HG02678 (cell line): Measurements from ENCODE around the gene TMEM154.
A peak's percentile ranks its signal among the peaks of the same experiment; 100 is the strongest.

Experiments
- ATAC-seq: cut with Tn5 transposase; IDR thresholded peaks from one replicate; pipeline ENCODE4 v1.9.1; 2021; ENCODE audit warnings: mild to moderate bottlenecking, moderate library complexity; ENCODE audit not compliant: unreplicated experiment

TMEM154 gene, protein sequence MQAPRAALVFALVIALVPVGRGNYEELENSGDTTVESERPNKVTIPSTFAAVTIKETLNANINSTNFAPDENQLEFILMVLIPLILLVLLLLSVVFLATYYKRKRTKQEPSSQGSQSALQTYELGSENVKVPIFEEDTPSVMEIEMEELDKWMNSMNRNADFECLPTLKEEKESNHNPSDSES

DNA sequence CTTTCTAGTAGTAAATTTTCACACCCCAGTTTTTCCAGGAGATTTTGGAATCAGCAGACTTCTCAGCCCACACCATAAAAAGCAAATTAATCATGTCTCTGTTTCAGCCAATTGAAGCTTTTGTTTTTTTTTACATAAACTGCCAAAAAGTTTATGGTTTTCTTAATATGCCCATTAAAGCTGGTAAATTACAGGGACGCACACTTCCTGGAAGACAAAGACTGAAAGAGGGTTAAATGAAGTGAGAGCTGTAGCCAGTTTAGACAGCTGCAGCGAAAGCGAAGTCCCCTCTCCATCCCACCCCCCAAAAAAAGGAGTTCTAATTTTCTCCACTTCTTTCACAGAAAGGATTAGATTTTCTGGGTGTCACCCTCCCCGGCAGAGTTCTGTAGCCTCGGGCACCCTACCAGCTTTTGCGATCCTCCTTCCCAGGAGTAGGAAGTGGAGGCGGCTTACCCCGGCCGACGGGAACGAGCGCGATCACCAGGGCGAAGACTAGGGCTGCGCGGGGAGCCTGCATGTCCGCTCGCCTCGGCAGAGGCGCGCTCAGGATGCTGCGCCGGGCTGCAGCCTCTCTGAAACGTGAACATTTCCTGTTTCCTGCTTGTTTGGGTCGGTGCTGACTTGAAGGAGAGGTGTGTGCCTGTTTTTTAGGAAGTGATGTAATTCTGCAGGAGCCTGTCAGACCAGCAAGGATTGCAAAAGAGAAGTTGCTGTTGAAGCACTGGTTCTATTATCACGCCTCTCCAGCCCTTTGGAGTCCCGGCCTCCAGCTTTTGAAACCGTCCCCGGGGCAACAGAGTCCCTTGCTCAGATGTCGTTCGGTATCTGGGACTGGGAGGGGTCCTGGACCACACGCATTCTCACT is at the start of gene TMEM154:
Gene TMEM154, minus strand, starts transcription at position 584 of the 868 bp plus-strand sequence. Its CDS starts 64 bp downstream, at position 520.
- ATAC-seq = peak; percentile 75

DNA sequence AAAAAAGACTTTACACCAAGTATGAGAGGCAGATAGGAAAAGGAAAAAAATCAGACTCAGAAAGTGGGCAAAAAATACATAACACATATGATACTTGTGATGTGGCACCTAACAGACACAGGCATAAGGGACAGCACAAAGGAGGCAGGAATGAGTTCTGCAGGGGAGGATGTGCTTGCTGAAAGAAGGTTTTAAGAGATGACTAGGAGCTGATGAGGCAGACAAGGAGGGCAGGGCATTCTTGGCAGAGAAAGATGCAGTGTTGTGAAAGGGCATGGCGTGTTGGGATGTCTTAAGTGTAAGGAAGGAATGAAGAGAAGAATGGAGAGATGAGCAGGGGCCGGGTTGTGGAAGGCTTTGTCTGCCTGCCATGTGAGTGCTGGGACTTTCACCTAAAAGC is 49.7 kb upstream of the TMEM154 start:
- no peak for ATAC-seq

DNA sequence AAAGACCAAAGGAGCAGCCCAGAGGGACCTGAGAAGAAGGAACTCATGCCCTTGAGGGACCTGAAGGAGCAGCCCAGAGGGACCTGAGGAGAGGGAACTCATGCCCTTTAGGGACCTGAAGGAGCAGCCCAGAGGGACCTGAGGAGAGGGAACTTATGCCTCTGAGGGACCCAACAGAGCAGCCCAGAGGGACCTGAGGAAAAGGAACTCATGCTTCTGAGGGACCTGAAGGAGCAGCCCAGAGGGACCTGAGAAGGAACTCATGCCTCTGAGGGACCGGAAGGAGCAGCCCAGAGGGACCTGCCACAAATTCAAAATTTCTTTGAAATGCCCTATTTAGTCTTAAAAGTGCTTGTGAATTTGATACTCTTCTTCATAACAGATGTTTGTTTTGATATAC is 48.5 kb upstream of the TMEM154 start:
- no peak for ATAC-seq

DNA sequence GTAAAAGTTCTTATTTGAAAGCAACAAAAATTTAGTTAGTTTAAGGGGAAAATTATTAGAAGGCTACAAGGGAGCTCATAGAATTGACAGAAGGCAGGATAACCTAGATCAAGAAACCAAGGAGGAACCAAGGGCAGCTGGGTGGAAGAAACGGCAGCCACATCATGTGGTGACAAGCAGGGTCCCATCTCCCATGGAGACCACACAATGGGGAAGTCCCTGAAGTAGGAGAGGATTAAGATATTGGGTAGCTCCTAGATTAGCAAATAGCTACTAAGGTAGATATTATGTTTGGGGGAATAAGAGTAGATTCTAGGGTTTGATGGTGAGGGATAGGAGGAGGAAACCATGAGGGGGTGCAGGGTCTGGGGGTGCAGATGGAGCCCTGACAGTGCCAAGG is 48.0 kb upstream of the TMEM154 start:
- no peak for ATAC-seq

DNA sequence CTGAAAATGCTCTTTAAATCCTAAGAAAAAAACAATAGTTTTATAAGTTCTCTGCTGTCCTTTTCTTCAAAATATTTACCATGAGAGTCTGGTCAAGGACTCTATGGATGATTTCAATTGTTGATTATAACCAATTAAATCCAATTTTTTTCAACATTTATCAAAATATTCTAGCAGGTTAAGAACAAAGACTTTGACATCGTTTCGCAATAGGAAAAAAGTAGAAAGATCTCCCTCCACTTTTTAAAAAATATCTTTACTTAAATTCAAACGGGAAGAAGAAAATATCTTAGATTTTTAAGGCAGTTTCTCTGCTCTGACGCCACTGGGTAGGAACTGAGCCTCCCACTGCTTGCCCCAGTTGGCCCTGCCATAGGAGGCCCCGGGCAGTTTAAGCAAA is 44.7 kb upstream of the TMEM154 start:
- no peak for ATAC-seq

DNA sequence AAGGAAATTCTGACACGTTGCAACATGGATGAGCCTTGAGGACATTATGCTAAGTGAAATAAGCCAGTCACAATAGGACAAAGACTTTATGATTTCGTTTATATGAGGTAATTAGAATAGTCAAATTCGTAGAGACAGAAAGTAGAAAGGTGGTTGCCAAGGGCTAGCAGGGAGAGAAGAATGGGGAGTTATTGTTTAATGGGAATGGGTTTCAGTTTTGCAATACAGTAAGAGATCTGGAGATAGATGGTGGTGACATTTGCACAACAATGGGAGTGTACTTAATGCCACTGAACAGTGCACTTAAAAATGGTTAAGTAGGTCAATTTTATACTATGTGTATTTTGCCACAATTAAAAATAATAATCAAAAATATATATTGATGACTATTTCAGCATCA is 43.4 kb upstream of the TMEM154 start:
- ATAC-seq = no peak

DNA sequence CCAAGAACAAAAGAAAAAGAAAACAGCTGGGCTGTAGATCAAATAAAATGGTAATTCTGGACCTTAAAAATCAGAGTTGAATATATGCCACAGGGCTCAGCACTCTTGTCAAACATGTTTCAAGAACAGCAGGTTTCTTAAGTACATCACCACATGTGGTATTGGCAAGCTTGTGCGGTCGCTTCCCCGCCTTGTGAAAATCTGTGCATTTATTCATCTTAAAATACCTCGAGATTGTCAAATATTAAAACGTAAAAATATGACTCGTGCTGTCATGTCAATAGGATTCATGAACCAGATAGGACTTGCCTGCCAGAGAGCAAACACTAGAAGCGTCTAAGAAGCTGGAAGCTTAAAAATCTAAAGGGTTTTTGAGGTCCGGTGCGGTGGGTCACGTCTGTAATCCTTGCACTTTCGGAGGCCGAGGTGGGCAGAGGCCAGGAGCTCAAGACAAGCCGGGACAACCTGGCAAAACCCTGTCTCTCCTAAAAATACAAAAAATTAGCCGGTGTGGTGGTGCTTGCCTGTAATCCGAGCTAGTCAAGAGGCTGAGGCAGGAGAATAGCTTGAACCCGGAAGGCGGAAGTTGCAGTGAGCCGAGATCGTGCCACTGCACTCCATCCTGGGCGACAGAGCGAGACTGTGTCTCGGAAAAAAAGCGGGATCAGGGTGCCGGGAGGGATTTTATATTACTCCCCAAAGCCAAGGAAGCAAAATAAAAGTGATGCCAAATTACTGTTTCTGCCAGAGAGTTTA is 40.2 kb upstream of the TMEM154 start:
- no peak for ATAC-seq

DNA sequence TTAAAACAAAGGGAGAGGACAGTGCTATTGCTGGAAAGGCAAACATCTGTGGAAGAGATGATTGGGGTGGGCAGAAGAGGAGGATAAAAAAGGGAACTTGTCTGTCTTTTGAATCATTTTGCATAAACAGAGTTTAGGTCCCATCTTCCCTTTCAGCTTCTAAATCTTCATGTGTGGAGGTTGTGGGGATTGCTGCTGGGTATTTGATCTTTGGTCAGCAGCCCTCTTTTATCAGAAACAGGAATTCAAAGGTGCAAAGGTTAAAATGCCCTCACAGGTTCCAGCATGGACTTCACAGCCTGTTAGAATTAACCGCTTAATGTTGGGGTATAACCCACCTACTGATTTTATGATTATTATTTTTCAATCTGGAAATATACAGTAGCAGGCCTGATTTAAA is 39.5 kb upstream of the TMEM154 start:
- no peak for ATAC-seq

DNA sequence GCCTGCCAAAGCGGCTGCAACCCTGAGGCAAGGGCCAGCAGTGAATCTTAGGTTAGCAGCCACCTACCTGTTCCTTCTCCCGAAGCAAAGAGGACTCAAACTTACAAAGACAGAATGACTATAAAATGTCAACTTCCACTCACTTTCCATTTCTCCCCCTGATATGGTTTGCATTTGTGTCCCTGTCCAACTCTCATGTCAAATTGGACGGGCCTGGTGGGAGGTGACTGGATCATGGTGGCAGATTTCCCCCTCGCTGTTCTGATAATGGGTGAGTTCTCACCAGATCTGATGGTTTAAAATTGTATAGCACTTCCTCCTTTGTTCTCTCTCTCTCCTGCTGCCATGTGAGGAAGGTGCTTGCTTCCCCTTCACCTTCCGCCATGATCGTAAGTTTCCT is 35.3 kb upstream of the TMEM154 start:
- no peak for ATAC-seq

DNA sequence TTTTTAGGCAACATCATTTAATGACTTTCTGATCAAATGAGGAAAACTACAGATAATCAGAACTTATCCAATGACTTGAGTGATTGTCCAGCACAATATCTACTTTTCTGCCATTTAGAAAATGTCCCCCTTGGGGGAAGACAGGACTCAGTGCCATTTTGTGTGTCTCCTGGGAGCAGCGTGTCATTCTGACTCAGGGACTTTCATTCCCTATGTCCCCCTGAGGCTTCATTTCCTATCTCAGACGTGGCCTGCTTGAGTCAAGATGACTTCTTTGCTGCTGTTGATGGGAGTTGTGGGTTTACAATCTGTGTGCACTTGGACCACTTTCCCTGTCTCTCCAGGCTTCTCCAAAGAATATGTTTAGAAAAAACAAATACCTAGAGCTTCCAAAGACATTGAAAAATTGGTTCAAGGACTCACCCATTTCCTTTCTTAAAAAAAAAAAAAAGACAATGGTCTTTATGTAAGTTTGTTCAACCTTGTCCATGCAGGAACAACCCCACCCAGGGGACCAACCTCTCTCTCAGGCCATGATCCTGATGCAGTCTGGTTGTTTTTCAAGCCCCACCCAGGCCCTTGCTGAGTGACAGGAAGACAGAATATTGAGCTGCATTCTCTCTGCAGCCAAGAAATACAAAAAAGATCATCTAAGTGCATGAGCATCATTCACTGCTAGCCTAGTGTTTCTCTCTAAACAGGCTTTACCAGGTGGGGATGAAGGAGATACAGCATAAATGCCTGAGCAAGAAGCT is 34.3 kb upstream of the TMEM154 start:
- no peak for ATAC-seq

DNA sequence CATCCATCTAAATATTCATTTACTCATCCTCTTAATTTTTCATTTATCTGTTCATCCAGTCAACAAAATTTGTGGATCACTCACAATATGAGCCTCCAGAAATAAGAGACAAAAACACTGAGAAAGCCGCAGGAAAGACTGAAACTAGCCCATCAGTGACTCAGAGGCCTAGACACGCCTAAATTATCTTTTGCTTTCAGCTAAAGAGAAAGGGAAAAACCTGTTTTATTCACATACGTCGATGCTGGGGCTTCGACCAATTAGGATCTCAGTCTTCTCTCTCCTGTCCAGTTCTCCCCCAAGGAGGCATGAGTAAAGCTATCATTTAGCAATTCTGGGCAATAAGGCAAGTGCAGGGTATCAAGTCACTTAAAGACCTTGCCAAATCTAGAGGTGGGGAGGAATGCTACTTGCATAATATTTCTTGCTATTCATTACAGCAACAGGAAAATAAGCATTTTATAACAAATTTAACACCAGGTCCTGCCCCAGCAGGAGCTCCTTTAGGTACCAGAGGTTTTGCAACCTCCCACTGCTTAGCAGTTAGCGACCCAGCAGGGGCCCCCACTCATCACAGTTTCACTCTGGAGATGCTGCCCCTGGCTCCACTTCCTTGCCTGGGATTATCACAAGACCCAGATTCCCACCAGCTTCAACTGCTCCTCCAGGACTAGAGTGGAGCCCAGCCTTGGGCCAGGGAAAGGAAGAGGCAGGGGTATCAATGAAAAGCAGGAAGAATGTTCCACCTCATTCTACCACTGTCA is 30.1 kb upstream of the TMEM154 start:
- peak; percentile 66 for ATAC-seq

DNA sequence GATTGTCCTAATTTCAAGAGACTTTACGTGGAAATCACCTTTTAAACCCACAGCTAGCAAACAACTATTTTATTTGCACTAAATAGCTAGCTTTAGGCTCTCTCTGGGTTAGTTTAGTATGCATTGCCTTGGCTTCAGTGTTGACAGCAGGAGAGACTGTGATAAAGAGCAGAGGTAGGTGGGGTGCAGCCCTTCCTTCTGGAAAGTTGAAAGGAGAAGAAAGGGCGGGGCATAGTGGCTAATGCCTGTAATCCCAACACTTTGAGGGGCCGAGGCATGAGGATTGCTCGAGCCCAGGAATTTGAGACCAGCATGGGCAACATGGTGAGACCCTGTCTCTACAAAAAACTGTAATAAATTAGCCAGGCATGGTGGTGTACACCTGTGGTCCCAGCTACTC is 29.0 kb upstream of the TMEM154 start:
- no peak for ATAC-seq

DNA sequence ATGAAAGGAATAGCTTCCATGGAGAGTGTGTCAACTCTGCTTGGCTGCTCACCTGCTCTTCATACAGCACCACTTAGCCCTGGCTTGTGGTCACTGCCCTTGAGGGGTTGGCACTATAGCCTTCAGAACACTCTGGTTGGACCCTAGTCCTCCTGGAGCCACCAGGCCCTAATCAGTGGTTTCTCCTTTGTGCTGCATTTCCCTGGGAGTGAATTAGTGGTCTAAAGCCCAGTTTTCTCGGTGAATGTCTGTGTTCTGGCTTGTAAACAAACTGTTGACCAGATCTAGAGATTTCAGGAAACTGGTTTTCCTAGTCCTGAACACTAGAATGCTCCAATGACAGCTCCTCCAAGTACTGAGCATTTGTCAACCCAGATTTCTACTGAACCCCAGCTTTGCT is 28.6 kb upstream of the TMEM154 start:
- ATAC-seq = no peak

DNA sequence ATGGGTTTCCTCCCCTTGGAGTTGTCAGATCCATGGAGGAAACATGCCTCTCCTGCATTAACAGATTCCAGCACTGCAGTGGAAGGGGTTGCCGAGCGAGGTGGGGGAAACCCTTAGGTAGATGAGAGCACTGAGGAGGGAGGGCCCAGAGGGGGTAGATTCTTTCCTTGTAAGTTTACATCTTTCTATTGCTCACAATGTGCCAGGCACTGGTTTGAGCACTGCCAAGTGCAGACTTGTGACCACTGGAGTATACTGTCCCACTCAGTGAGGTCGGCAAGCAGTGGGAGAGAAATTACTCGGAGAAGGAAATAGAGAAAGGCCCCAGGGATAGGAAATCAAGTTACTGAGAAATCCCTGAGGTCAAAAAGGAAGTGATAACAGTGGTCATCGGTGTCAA is 27.8 kb upstream of the TMEM154 start:
- no peak for ATAC-seq

DNA sequence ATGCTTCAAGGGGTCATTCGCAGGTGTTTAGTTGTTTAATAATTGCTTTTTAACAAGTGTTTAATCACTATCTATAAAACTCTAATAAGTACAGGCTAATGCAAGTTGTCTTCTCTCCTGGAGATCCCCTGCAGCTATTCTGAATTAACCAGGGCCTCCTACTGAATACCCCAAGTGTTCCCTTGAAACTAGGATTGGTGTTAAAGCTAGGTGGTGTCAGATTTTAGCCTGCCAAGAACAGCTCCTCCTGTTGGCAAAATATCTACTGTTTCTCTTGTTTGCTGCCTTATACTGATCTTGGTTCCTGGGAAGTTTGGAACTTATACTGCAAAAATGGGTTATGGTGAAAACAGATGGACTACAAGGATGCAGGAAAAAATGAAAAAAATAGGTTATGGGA is 26.1 kb upstream of the TMEM154 start:
- ATAC-seq = no peak

DNA sequence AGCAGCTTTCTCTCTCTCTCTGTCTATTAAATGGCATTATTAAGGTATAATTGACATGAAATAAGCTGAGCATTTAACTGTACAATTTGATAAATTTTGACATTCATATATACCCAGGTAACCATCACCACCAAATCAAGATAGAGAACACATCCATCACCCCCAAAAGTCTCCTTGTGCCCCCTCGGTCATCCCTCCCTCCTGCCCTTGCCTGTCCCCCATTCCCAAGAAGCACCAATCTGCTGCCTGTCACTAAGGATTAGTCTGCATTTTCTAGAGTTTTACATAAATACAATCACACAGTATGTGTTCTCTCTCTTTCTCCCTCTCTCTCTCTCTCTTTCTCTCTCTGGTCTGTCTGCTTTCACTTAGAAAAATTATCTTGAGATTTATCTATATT is 25.0 kb upstream of the TMEM154 start:
- no peak for ATAC-seq

DNA sequence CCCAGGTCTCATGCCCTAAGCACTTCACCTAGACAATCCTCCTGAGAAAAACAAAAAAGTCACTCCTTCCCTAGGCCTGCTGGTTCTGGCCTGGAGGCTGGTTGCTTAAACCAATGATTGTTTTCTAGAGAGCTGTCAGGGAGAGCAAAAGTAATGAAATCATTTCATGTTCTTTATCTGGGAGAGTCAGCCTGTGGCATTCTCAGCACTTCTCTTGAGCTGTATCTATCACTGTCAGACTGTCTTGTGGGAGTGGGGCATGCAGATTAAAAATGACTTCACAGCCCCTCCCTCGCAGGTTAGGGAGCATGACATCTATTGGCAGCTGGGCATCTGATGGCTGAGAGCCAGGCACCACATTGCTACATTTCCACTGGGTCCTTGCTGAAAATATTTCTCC is 20.4 kb upstream of the TMEM154 start:
- ATAC-seq = no peak

DNA sequence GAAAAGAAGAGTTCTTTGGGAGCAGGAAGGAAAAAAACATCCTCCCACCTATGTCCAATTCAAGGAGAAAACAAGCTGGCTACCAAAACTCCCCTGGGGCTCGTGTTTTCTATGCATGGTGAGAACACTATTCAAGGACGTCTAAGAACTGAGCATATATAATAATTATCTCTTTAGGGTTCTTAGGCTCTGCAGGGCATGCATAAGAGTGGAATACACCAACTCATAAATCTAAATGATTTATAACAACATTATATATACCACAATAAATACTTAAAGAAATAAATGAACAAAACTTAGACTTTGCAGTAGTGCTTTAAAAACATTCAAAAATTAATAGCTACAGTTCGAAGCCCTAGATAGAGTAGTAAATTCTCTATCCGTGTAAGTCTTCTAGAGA is 19.5 kb upstream of the TMEM154 start:
- ATAC-seq = no peak

DNA sequence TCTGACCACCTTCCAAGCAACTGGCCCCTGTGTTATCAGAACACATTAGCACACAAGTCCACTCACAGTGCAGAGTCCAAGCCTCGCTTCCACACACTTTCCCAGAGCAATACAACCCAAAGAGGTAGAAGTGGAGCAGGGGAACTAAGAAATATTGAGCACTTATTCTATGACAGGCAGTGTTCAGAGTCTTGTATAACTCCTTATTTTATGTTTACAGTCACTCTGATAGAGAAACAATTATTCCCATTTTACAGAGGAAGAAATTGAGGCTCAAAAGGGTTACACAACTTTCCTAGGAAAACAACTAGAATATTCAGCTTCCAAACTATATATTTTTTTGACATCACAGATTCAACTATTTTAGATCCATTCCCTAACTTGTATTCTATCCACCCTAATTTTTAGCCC is 18.3 kb upstream of the TMEM154 start:
- ATAC-seq = no peak

DNA sequence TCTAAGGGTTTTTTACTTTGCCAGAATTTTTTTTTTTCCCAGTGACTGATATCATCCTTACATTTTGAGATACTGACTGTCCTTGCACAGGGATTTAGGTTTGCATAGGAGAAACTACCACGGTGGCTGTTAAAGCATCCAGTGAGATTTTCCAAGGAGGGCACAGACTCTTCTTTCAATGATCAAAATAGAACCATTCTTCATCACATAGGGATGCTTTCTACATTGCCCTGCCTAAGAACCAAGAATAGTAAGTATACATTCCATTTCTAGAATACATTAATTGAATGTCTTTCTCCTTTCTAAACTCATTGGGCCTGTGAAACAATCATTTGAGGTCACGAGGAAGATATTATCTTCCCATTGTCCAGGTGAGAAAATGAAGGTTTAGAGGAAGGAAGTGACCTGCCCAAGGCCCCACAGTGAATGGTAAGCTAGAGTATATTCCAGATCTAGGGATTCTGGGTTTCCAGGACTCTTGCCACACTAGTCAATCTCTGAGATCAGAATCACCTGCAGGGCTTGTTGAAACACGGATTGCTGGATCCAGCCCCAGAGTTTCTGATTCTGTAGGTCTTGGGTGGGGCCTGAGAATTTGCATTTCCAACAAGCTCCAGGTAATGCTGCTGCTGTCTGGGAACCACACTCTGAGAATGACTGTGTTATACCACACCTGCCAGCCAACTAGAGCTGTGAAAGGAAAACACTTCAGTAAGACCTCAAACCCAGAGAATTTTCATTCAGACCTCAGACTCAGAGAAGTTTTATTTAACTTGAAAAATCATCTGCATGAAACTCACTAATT is 17.7 kb upstream of the TMEM154 start:
- ATAC-seq = peak; percentile 47
